Naive B cell (primary cell): ENCODE data around the gene IL1R1. TPM values are rescaled to one million over a fixed set of nuclear protein-coding genes. Genes with fewer than 3 reads are reported as not detected.

ENCODE experiments used
- ATAC-seq, 2 donors: fragments of 150-1000 bp; cut with Tn5 transposase; 2 replicates each; pipeline ENCODE4 v1.10.0; 2021; ENCODE audit warnings: low read depth in 2 of 2, mild to moderate bottlenecking in 2 of 2, moderate library complexity in 2 of 2
- DNase-seq: peaks from one replicate; pipeline ENCODE4 v3.0.0; 2022
- H3K27ac Mint-ChIP-seq, 6 donors: one replicate each; pipeline ENCODE4 v1.8.0; 2020 to 2022; ENCODE audit warnings: mild to moderate bottlenecking in 6 of 6, mixed read lengths in 6 of 6, moderate library complexity in 5 of 6, inconsistent platforms in 2 of 6
- H3K27me3 Mint-ChIP-seq, 3 donors: one replicate each; pipeline ENCODE4 v1.8.0; 2021 to 2022; ENCODE audit warnings: mixed read lengths in 3 of 3, mild to moderate bottlenecking in 1 of 3
- H3K36me3 Mint-ChIP-seq, 2 donors: one replicate each; pipeline ENCODE4 v1.8.0; 2020 to 2022; ENCODE audit warnings: mixed read lengths in 2 of 2, inconsistent platforms in 1 of 2, mild to moderate bottlenecking in 1 of 2
- H3K4me1 Mint-ChIP-seq, 3 donors: one replicate each; pipeline ENCODE4 v1.8.0; 2020 to 2022; ENCODE audit warnings: mixed read lengths in 3 of 3, inconsistent platforms in 1 of 3, mild to moderate bottlenecking in 1 of 3, moderate library complexity in 1 of 3
- H3K4me3 Mint-ChIP-seq, 8 donors: one replicate each; pipeline ENCODE4 v1.8.0; 2020 to 2022; ENCODE audit warnings: mild to moderate bottlenecking in 8 of 8, mixed read lengths in 8 of 8, moderate library complexity in 8 of 8, inconsistent platforms in 2 of 8
- H3K9me3 Mint-ChIP-seq, 7 donors: one replicate each; pipeline ENCODE4 v1.8.0; 2020 to 2022; ENCODE audit warnings: mixed read lengths in 7 of 7, mild to moderate bottlenecking in 5 of 7, inconsistent platforms in 2 of 7, moderate library complexity in 1 of 7
- polyA plus RNA-seq, 6 donors: library from polyadenylated mRNA; unstranded; fragments of 300-500 nt; fragmentation: Illumina TruSeq; gene quantifications; one replicate each; pipeline ENCODE4 v1.2.3, GENCODE V29; 2021; ENCODE audit warnings: low read depth in 6 of 6

IL1R1 gene
- polyA plus RNA-seq, 6 donors from 2014 or later, result 0.29 TPM; not detected in 5

DNA sequence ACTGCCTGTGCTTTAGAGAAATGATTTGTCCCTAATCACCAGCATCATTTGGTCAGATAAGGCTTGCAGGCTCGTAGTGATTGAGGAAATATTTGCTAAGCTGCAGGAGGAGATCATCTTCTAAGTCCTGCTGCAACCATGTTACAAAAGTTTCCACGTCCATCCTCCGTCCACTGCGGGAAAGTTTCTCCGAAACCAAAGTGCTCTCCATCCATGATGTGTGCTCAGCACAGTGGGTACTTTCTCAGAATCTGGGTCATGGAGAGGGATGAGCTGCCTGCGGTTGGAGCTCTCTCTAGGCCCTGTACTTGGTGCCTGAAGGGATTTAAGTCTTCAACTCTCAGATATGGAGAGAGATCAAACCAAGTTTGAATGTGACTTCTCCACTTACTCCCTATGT lies 83.6 kb downstream of the IL1R1 start:
- Mint-ChIP-seq H3K9me3 (no peaks in the 10 kb centered on the region), H3K36me3 (no peaks in the 10 kb centered on the region), H3K27me3 (peaks cover 11 to 33% (median 17%) of the 10 kb centered on the region in 3 donors), H3K4me3 (no peak overlapping the region), H3K27ac (peak overlapping the region in 1 of 6 donors; percentile 69), H3K4me1 (peaks cover 3 to 8% (median 6%) of the 10 kb centered on the region in 3 donors)
- ATAC-seq (no peak), DNase-seq (no peak)

DNA sequence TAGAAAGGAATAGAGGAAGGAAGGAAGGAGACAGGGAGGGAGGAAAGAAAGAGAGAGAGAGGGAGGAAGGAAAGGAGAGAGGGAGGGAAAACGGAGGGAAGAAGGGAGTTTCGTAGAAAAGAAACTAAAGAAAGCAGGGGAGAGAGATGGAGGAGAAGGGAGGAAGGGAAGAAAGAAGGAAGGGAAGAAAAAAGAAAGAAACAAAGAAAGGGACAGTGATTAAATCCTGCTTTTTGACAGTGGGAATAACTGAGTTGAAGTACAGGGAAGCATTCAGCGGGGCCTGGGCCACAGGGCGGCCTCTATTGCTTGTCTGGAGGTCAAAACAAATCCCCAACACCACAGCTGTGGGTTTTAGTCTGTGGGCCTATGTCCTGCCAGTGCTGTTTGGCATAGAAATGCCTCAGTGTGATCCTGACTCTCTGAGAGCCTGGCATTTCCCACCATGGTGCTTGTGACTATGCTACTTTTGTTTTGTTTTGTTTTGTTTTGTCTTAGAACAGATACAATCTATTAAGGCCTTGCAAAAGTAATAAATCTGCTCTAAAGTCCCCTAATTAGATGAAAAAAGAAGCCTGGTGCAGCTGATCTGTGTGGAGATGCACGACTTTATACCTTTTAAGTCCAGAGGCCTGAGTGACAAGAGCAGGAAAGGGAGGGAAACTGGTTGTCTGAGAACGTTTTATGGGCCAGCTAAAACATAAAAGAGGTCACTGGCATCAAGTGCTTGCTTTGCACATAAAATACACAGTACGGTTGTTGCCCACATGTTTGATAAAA lies 84.3 kb downstream of the IL1R1 start:
- H3K4me3 Mint-ChIP-seq, result no peak overlapping the region
- ATAC-seq, result no peak
- peaks cover 3 to 8% (median 6%) of the 10 kb centered on the region in 3 donors for H3K4me1 Mint-ChIP-seq
- no peak for DNase-seq
- no peaks in the 10 kb centered on the region for H3K36me3 Mint-ChIP-seq
- no peaks in the 10 kb centered on the region for H3K9me3 Mint-ChIP-seq
- H3K27me3 Mint-ChIP-seq, result peaks cover 11 to 34% (median 15%) of the 10 kb centered on the region in 3 donors
- peak overlapping the region in 3 of 6 donors; percentile 42 to 69 (median 64) for H3K27ac Mint-ChIP-seq

DNA sequence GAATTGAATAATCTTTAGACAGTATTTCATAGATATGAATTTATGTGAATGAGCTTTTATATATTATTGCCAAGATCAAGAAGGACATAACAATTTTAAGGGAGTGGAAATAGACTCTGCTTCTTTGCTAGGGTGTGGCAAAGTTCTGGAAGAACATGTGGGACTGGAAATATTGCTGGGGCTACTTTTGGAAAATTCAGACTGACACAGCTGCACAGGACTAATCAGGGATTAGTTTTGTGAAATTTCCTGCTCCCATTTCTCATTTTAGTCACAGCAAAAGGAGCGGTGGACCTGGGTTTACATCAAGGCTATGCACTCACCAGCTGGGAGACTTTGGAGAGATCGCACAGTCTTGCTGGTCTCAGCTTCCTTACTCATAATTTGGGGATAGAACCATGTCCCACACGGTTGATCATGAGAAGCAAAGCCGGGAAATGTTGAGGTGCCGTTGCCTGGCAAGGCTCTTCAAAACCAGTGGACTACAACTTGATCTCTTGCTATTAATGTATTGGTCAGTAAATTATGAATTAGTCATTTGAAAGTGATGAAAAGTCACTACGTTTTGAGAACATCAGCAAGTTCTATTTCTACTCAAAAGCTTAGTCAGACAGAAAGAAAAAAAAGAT lies 86.7 kb downstream of the IL1R1 start:
- ATAC-seq (no peak), DNase-seq (no peak)
- peaks cover 3 to 8% (median 6%) of the 10 kb centered on the region in 3 donors for H3K4me1 Mint-ChIP-seq
- no peaks in the 10 kb centered on the region for H3K36me3 Mint-ChIP-seq
- H3K27me3 Mint-ChIP-seq, result peaks cover 5 to 22% (median 15%) of the 10 kb centered on the region in 3 donors
- no peaks in the 10 kb centered on the region for H3K9me3 Mint-ChIP-seq
- no peak overlapping the region for H3K27ac Mint-ChIP-seq
- H3K4me3 Mint-ChIP-seq, result no peak overlapping the region

Other genes with a start within 250 kb of the IL1R1 start
- gene IL1R2, start 150.8 kb upstream of the IL1R1 start, polyA plus RNA-seq, result under 1 TPM in 1 of 6 donors, not detected in 5; 0.70 TPM
- gene IL1RL2, start 44.3 kb downstream of the IL1R1 start, polyA plus RNA-seq, result not detected
- not detected for gene IL1RL1, start 168.8 kb downstream of the IL1R1 start, polyA plus RNA-seq
- 1 to 10 TPM in 1 of 6 donors, under 1 TPM in 4, not detected in 1; 0.15 to 1.7 (median 0.32) TPM for gene IL18R1, start 213.1 kb downstream of the IL1R1 start, polyA plus RNA-seq